Gastrocnemius medialis (tissue), 4 donors: Measurements from ENCODE around the gene HNRNPA2B1.

Source experiments
- POLR2A ChIP-seq, 2 donors: fragments of 450-650 bp; IDR thresholded peaks; one replicate each; pipeline ENCODE4 v1.6.1; 2017; ENCODE audit warnings: antibody characterized with exemption in 2 of 2, mild to moderate bottlenecking in 2 of 2, moderate library complexity in 2 of 2
- TF ChIP-seq, protein P1 (sequence below), 5 experiments: fragments of 450-650 bp in 3 of 5; fragments of 200-600 bp in 2 of 5; sonication (generic) in 2 of 5; IDR thresholded peaks in 4 of 5; conservative IDR thresholded peaks in 1 of 5; 1 replicate in 4 of 5; 2 replicates in 1 of 5; pipeline ENCODE4 v1.5.1; 2016 to 2019; ENCODE audit warnings: antibody characterized with exemption in 5 of 5, mild to moderate bottlenecking in 3 of 5, moderate library complexity in 3 of 5

DNA sequence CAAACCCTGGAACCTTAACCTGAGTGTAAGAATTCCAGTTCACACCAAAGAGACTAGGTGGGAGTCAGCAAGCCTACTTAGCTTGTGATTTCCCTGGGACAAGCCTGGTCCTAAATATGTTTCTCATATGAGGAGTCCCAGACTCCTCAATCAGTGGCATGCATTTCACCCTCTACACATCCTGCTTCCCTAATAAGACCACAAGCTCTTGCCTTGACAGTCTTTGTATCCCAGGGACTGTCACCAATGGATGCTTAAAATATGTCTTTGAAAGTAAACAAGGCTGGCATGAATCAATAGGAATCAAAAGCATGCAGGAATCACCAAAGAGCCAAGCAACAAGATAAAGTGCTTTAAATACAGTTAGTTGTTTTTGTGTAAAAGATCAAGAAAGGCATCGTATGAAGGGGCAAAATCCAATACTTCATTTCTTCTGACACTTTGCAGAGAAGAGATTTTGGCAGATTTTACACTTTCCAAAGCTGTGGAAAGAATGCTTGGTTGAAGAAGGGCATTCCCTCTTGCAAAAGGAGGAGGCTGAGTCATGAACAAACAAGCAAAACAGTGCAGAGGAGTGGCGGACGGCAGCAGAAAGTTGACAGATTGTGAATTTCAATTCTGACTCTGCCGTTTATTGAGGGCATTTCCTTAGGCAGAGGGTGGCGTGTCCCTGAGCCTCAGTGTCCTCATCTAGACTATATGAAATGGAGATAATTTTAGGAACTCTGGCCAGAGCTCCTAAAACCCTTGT, 57.1 kb downstream of the HNRNPA2B1 start:
- TF ChIP-seq, protein P1, sequence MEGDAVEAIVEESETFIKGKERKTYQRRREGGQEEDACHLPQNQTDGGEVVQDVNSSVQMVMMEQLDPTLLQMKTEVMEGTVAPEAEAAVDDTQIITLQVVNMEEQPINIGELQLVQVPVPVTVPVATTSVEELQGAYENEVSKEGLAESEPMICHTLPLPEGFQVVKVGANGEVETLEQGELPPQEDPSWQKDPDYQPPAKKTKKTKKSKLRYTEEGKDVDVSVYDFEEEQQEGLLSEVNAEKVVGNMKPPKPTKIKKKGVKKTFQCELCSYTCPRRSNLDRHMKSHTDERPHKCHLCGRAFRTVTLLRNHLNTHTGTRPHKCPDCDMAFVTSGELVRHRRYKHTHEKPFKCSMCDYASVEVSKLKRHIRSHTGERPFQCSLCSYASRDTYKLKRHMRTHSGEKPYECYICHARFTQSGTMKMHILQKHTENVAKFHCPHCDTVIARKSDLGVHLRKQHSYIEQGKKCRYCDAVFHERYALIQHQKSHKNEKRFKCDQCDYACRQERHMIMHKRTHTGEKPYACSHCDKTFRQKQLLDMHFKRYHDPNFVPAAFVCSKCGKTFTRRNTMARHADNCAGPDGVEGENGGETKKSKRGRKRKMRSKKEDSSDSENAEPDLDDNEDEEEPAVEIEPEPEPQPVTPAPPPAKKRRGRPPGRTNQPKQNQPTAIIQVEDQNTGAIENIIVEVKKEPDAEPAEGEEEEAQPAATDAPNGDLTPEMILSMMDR (IDR thresholded peaks at IDR 0.05 in 4 of 5, conservative IDR thresholded peaks at IDR 0.05 in 1 of 5), result no peak
- no peak for TF ChIP-seq POLR2A (IDR thresholded peaks at IDR 0.05)
